Activated gamma-delta T cell treated with anti-CD3 and anti-CD28 coated beads, Interleukin-2, amount 50 U/mL, for 16 hours (primary cell): ENCODE measurements around the gene NRP2.

ENCODE experiments used
- DNase-seq: peaks from one replicate; pipeline ENCODE4 v3.0.0-alpha.2; 2020; ENCODE audit warnings: low read depth

The NRP2 gene

GRCh38 chr2:205658572-205658971 is 23.7 kb upstream of the NRP2 start:
- DNase-seq = no peak

- DNase-seq = no peak
Observed at GRCh38 chr2:205659922-205660321, 22.4 kb upstream of the NRP2 start.

GRCh38 chr2:205660521-205661124 is 21.7 kb upstream of the NRP2 start:
- no peak for DNase-seq

- DNase-seq = no peak
Observed at GRCh38 chr2:205661281-205661680, 21.0 kb upstream of the NRP2 start.

GRCh38 chr2:205662206-205662965 is 19.9 kb upstream of the NRP2 start:
- DNase-seq = no peak

GRCh38 chr2:205665791-205666190 is 16.5 kb upstream of the NRP2 start:
- DNase-seq = no peak

GRCh38 chr2:205670292-205670691 is 12.0 kb upstream of the NRP2 start:
- no peak for DNase-seq

- DNase-seq = no peak
Observed at GRCh38 chr2:205673312-205673711, 9.0 kb upstream of the NRP2 start.

- DNase-seq = no peak
Observed at GRCh38 chr2:205675861-205676516, 6.3 kb upstream of the NRP2 start.

GRCh38 chr2:205678541-205679142 is 3.7 kb upstream of the NRP2 start:
- DNase-seq = no peak

GRCh38 chr2:205679410-205680009 is 2.8 kb upstream of the NRP2 start:
- no peak for DNase-seq

- DNase-seq = no peak
Observed at GRCh38 chr2:205680067-205680466, 2.2 kb upstream of the NRP2 start.

- DNase-seq = no peak
Observed at GRCh38 chr2:205680903-205681302, 1.4 kb upstream of the NRP2 start.

GRCh38 chr2:205681401-205682238 is 681 bp upstream of the NRP2 start:
- no peak for DNase-seq

GRCh38 chr2:205682971-205683501 is 735 bp downstream of the NRP2 start:
- DNase-seq = no peak

GRCh38 chr2:205683502-205684367 is 1.4 kb downstream of the NRP2 start:
- no peak for DNase-seq

GRCh38 chr2:205684871-205685313 is 2.6 kb downstream of the NRP2 start:
- no peak for DNase-seq

- DNase-seq = no peak
Observed at GRCh38 chr2:205685314-205686055, 3.2 kb downstream of the NRP2 start.

GRCh38 chr2:205686056-205686782 is 3.9 kb downstream of the NRP2 start:
- no peak for DNase-seq
